GM12878 (cell line): ENCODE results near the gene SYMPK. TPM values are rescaled to one million over a fixed set of nuclear protein-coding genes. Genes with fewer than 3 reads are reported as not detected.

Source experiments
- ATAC-seq: fragments of 200-7000 bp; cut with Tn5 transposase; 3 replicates; pipeline ENCODE4 v1.9.1; 2020; ENCODE audit warnings: mild to moderate bottlenecking, moderate library complexity
- BruUV-seq: library from RNA; stranded (reverse); fragments of 400-500 nt; replicated peaks from 2 replicates; lab custom pipeline; 2021; lab: Mats Ljungman, UMichigan
- CTCF ChIA-PET: fragments of 300-600 bp; sonication (Branson Sonifier 250); formaldehyde crosslinking; extraction: SDS; loops from one replicate; lab custom pipeline; 2021; ENCODE audit warnings: inconsistent platforms; lab: Yijun Ruan, JAX
- POLR2A ChIA-PET: fragments of 350-600 bp; formaldehyde crosslinking; extraction: SDS; loops from one replicate; lab custom pipeline; 2021; ENCODE audit warnings: inconsistent platforms; lab: Charles Lee
- RAD21 ChIA-PET: fragments of 300-600 bp; sonication (Branson Sonifier 250); formaldehyde crosslinking; loops from one replicate; lab custom pipeline; 2023; ENCODE audit warnings: antibody characterized with exemption; ENCODE audit not compliant: unreplicated experiment; lab: Charles Lee
- SMC1A ChIA-PET: fragments of 300-600 bp; sonication (Branson Sonifier 250); formaldehyde crosslinking; loops from one replicate; lab custom pipeline; 2023; ENCODE audit not compliant: unreplicated experiment, uncharacterized antibody; lab: Charles Lee
- DNase-seq: peaks from one replicate; pipeline ENCODE4 v3.0.0-alpha.2; 2011; ENCODE audit warnings: low read depth, low spot score
- FAIRE-seq: peaks from 3 replicates; lab custom pipeline; 2011; peaks lifted over from hg19 to GRCh38; lab: Jason Lieb, UNC
- H2AFZ ChIP-seq: 2 replicates; pipeline ENCODE4 v1.6.0; 2011; ENCODE audit warnings: low read depth, low read length, control low read depth; ENCODE audit not compliant: control insufficient read depth
- H3K27ac ChIP-seq: 2 replicates; pipeline ENCODE4 v1.5.1; 2011; ENCODE audit warnings: control low read depth; ENCODE audit not compliant: control insufficient read depth, insufficient read depth
- H3K27me3 ChIP-seq, 2 experiments: replicated peaks in 1 of 2; 2 replicates each; pipeline versions ENCODE4 v1.6.0 to v1.6.1; 2011; ENCODE audit warnings: low read length in 1 of 2; ENCODE audit not compliant: control insufficient read depth in 2 of 2, insufficient read depth in 2 of 2
- H3K36me3 ChIP-seq, 2 experiments: 2 replicates each; pipeline ENCODE4 v1.5.1; 2011; ENCODE audit warnings: low read length in 1 of 2; ENCODE audit not compliant: control insufficient read depth in 2 of 2, insufficient read depth in 2 of 2
- H3K4me1 ChIP-seq: 2 replicates; pipeline ENCODE4 v1.6.1; 2011; ENCODE audit warnings: mild to moderate bottlenecking, low read length, moderate library complexity, mixed read lengths; ENCODE audit not compliant: control insufficient read depth, insufficient read depth
- H3K4me2 ChIP-seq: 2 replicates; pipeline ENCODE4 v1.6.0; 2011; ENCODE audit warnings: control low read depth; ENCODE audit not compliant: control insufficient read depth, insufficient read depth
- H3K4me3 ChIP-seq: fragments of 200-600 bp; sonication (generic); 2 replicates; pipeline ENCODE4 v1.5.1; 2016
- H3K79me2 ChIP-seq: 2 replicates; pipeline ENCODE4 v1.6.0; 2011; ENCODE audit warnings: low read length; ENCODE audit not compliant: control insufficient read depth, insufficient read depth
- H3K9ac ChIP-seq: 2 replicates; pipeline ENCODE4 v1.8.0; 2011; ENCODE audit warnings: low read length, control low read depth, mixed read lengths; ENCODE audit not compliant: control insufficient read depth, insufficient read depth
- H3K9me3 ChIP-seq: replicated peaks from 3 replicates; pipeline ENCODE4 v1.5.1; 2011; ENCODE audit warnings: mild to moderate bottlenecking, low read length; ENCODE audit not compliant: control insufficient read depth, insufficient read depth
- H4K20me1 ChIP-seq: 2 replicates; pipeline ENCODE4 v1.6.0; 2011; ENCODE audit not compliant: control insufficient read depth, insufficient read depth
- CBFB ChIP-seq: IDR thresholded peaks from 2 replicates; pipeline ENCODE4 v1.6.1; 2016; ENCODE audit warnings: antibody characterized with exemption, low read depth
- GATAD2B ChIP-seq: fragments of 450-650 bp; conservative IDR thresholded peaks from 2 replicates; pipeline ENCODE4 v1.6.1; 2017; ENCODE audit warnings: low read depth, mild to moderate bottlenecking, moderate library complexity
- IKZF2 ChIP-seq, 2 experiments: fragments of 450-650 bp; IDR thresholded peaks; 2 replicates each; pipeline ENCODE4 v1.6.1; 2017; ENCODE audit warnings: mild to moderate bottlenecking in 2 of 2, moderate library complexity in 2 of 2
- SMARCA5 ChIP-seq: fragments of 450-650 bp; IDR thresholded peaks from 2 replicates; pipeline ENCODE4 v1.6.1; 2017; ENCODE audit warnings: mild to moderate bottlenecking
- WGBS: methylation state at CpG from one replicate; pipeline ENCODE4 v1.1.6; 2016; ENCODE audit warnings: low lambda C conversion rate; ENCODE audit not compliant: insufficient replicate concordance, insufficient coverage; ENCODE audit errors: missing lambda C conversion rate; 5-methylcytosine and 5-hydroxymethylcytosine counted together
- in situ Hi-C: fragments of 300-500 bp; cut with MboI; formaldehyde crosslinking; loops from 9 replicates; pipeline ENCODE4 v1.14.3; 2018; ENCODE audit warnings: mixed read lengths
- intact Hi-C: fragments of 100-400 bp; cut with micrococcal nuclease; formaldehyde crosslinking; loops from one replicate; pipeline ENCODE4 v1.14.2; 2022; ENCODE audit not compliant: unreplicated experiment
- polyA plus RNA-seq, 11 experiments: library from polyadenylated mRNA; depleted of rRNA in 4 of 11; unstranded in 6 of 11; stranded (reverse) in 5 of 11; fragments of >200 nt; fragmentation: Nextera tagmentation in 4 of 11; fragmentation: Illumina TruSeq in 1 of 11; extraction: Ambion mirVana in 4 of 11; extraction: Trizol in 1 of 11; gene quantifications; 1 replicate in 1 of 11; 2 replicates in 10 of 11; pipeline versions ENCODE4 v1.2.1 to v1.2.3, GENCODE V29; 2011 to 2016; ENCODE audit warnings: inconsistent platforms in 2 of 11, missing spikeins in 2 of 11, low read depth in 1 of 11
- total RNA-seq, 4 experiments: library from RNA; depleted of rRNA in 3 of 4; stranded (reverse); fragments of >200 nt in 3 of 4; fragmentation: Illumina TruSeq in 1 of 4; extraction: Trizol in 1 of 4; gene quantifications; 2 replicates each; pipeline versions ENCODE4 v1.2.1 to v1.2.3, GENCODE V29; 2013 to 2021
- TF ChIP-seq, protein P1 (sequence below): fragments of 450-650 bp; IDR thresholded peaks from 2 replicates; pipeline ENCODE4 v1.6.1; 2017; ENCODE audit warnings: low read depth, mild to moderate bottlenecking, moderate library complexity
- TF ChIP-seq, protein P2 (sequence below): fragments of 450-650 bp; conservative IDR thresholded peaks from 2 replicates; pipeline ENCODE4 v1.6.1; 2017; ENCODE audit warnings: mild to moderate bottlenecking, moderate library complexity

The SYMPK gene
- total and polyA plus RNA-seq, 10 of the 15 experiments (the other 5 are each of a cell fraction or from before 2014, with no cell fraction given) = 0.49 to 109 (median 42.5) TPM

GRCh38 chr19:45769821-45770191, 93.1 kb downstream of the SYMPK start:
- FAIRE-seq = no peak
- TF ChIP-seq, protein P1, sequence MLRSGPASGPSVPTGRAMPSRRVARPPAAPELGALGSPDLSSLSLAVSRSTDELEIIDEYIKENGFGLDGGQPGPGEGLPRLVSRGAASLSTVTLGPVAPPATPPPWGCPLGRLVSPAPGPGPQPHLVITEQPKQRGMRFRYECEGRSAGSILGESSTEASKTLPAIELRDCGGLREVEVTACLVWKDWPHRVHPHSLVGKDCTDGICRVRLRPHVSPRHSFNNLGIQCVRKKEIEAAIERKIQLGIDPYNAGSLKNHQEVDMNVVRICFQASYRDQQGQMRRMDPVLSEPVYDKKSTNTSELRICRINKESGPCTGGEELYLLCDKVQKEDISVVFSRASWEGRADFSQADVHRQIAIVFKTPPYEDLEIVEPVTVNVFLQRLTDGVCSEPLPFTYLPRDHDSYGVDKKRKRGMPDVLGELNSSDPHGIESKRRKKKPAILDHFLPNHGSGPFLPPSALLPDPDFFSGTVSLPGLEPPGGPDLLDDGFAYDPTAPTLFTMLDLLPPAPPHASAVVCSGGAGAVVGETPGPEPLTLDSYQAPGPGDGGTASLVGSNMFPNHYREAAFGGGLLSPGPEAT = 0 out of 2 replicates have a peak, but pooled peaks have one; percentile 24
- TF ChIP-seq CBFB (no peak), SMARCA5 (0 out of 2 replicates have a peak, but pooled peaks have one; percentile 5), IKZF2 (IDR thresholded peaks at IDR 0.05) (0 out of 4 replicates have a peak, but pooled peaks of 1 of the 2 experiments have one; percentile 26), GATAD2B (peak; percentile 22; the same call in 1 of the 2 replicates)
- TF ChIP-seq, protein P2, sequence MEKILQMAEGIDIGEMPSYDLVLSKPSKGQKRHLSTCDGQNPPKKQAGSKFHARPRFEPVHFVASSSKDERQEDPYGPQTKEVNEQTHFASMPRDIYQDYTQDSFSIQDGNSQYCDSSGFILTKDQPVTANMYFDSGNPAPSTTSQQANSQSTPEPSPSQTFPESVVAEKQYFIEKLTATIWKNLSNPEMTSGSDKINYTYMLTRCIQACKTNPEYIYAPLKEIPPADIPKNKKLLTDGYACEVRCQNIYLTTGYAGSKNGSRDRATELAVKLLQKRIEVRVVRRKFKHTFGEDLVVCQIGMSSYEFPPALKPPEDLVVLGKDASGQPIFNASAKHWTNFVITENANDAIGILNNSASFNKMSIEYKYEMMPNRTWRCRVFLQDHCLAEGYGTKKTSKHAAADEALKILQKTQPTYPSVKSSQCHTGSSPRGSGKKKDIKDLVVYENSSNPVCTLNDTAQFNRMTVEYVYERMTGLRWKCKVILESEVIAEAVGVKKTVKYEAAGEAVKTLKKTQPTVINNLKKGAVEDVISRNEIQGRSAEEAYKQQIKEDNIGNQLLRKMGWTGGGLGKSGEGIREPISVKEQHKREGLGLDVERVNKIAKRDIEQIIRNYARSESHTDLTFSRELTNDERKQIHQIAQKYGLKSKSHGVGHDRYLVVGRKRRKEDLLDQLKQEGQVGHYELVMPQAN = 0 out of 2 replicates have a peak, but pooled peaks have one; percentile 15
- peak overlapping the region; percentile 61; the same call in 1 of the 2 replicates for H3K9ac ChIP-seq
- DNase-seq = no peak
- H3K4me3 ChIP-seq = peak overlapping the region; percentile 78
- CTCF ChIA-PET = interaction anchor here (0.6 to 4.5 kb wide), 32 partner anchors 10 to 330 kb away, joined by 3 to 110 read pairs (median 5); partner anchors contain the start of genes CCDC61, DMWD, FBXO46 and FOXA3
- H3K9me3 ChIP-seq = no peaks in the 10 kb centered on the region
- POLR2A ChIA-PET = interaction anchor here (0.5 to 3.3 kb wide), 23 partner anchors 9 to 946 kb away, joined by 3 to 28 read pairs (median 5); partner anchors contain the start of genes CCDC61, DMWD, FBXO46 and IRF2BP1
- in situ Hi-C loops (no loop called here), intact Hi-C loops (loop anchor here (2.0 to 5.0 kb wide), 4 partner anchors 23 to 78 kb away; partner anchors contain the start of genes DMWD, FBXO46, MEIOSIN and QPCTL)
- no peaks in the 10 kb centered on the region for H3K27me3 ChIP-seq
- H4K20me1 ChIP-seq = no peaks in the 10 kb centered on the region
- H3K4me1 ChIP-seq = peaks cover 4% of the 10 kb centered on the region
- RAD21 ChIA-PET = interaction anchor here (0.5 to 3.6 kb wide), 26 partner anchors 9 to 1093 kb away, joined by 3 to 63 read pairs (median 7); partner anchors contain the start of genes DMWD, FBXO46, FOXA3 and IRF2BP1
- no TSS peak for BruUV-seq
- no peaks in the 10 kb centered on the region for H3K36me3 ChIP-seq
- H3K27ac ChIP-seq = peak overlapping the region; percentile 67
- H3K79me2 ChIP-seq = no peaks in the 10 kb centered on the region; the same call in 1 of the 2 replicates
- under 1% methylated on average over 28 of the region's 28 CpGs for WGBS
- H2AFZ ChIP-seq = peak overlapping the region; percentile 58
- SMC1A ChIA-PET = interaction anchor here (0.6 to 3.2 kb wide), 14 partner anchors 21 to 346 kb away, joined by 3 to 24 read pairs (median 4); partner anchors contain the start of genes DMWD, FBXO46 and SYMPK
- H3K4me2 ChIP-seq = peak overlapping the region; percentile 98
- peak; percentile 25 for ATAC-seq
